Activated CD4-positive, alpha-beta T cell treated with anti-CD3 and anti-CD28 coated beads, Interleukin-2, amount 50 U/mL, for 4 hours (primary cell): ENCODE measurements around the gene ELAC2.

ENCODE experiments used
- DNase-seq, 2 experiments: peaks; one replicate each; pipeline ENCODE4 v3.0.0-alpha.2; 2020

Gene ELAC2

GRCh38 chr17:13014801-13015200 lies 3.0 kb downstream of the ELAC2 start:
- no peak for DNase-seq

GRCh38 chr17:13010959-13011358 lies 6.9 kb downstream of the ELAC2 start:
- no peak for DNase-seq

- no peak for DNase-seq
Observed at GRCh38 chr17:13008461-13008860, 9.4 kb downstream of the ELAC2 start.

- no peak for DNase-seq
Observed at GRCh38 chr17:13005530-13005929, 12.3 kb downstream of the ELAC2 start.

GRCh38 chr17:13004336-13004735 lies 13.5 kb downstream of the ELAC2 start:
- DNase-seq, result no peak

- no peak for DNase-seq
Observed at GRCh38 chr17:13003927-13004326, 13.9 kb downstream of the ELAC2 start.

GRCh38 chr17:13003454-13003851 lies 14.4 kb downstream of the ELAC2 start:
- DNase-seq, result no peak

- DNase-seq, result peak; percentile 27 to 29
Observed at GRCh38 chr17:13002761-13003453, 14.9 kb downstream of the ELAC2 start.

- DNase-seq, result no peak
Observed at GRCh38 chr17:13001991-13002615, 15.7 kb downstream of the ELAC2 start.

- no peak for DNase-seq
Observed at GRCh38 chr17:13000561-13000960, 17.3 kb downstream of the ELAC2 start.

- DNase-seq, result no peak
Observed at GRCh38 chr17:12998874-12999273, 19.0 kb downstream of the ELAC2 start.

- no peak for DNase-seq
Observed at GRCh38 chr17:12998461-12998860, 19.4 kb downstream of the ELAC2 start.

GRCh38 chr17:12996941-12997340 lies 20.9 kb downstream of the ELAC2 start:
- DNase-seq, result no peak

GRCh38 chr17:12996357-12996756 lies 21.5 kb downstream of the ELAC2 start:
- no peak for DNase-seq

GRCh38 chr17:12995896-12996295 lies 21.9 kb downstream of the ELAC2 start:
- no peak for DNase-seq

- no peak for DNase-seq
Observed at GRCh38 chr17:12995106-12995895, 22.5 kb downstream of the ELAC2 start.

GRCh38 chr17:12994341-12995074 lies 23.3 kb downstream of the ELAC2 start:
- DNase-seq, result no peak

- DNase-seq, result no peak
Observed at GRCh38 chr17:12993631-12994030, 24.2 kb downstream of the ELAC2 start.

- no peak for DNase-seq
Observed at GRCh38 chr17:12992676-12993075, 25.2 kb downstream of the ELAC2 start.

GRCh38 chr17:12990926-12991325 lies 26.9 kb downstream of the ELAC2 start:
- DNase-seq, result no peak

- no peak for DNase-seq
Observed at GRCh38 chr17:12990041-12990808, 27.6 kb downstream of the ELAC2 start.

- no peak for DNase-seq
Observed at GRCh38 chr17:12987120-12987519, 30.7 kb downstream of the ELAC2 start.
